K562 (cell line): ENCODE measurements around the gene WWOX. TPM values are rescaled to one million over a fixed set of nuclear protein-coding genes. Genes with fewer than 3 reads are reported as not detected.

Source experiments
- ATAC-seq: fragments of 200-7000 bp; cut with Tn5 transposase; 3 replicates; pipeline ENCODE4 v1.9.1; 2020; ENCODE audit warnings: moderate library complexity
- BruUV-seq: library from RNA; stranded (reverse); fragments of 400-500 nt; replicated peaks from 2 replicates; lab custom pipeline; 2021; lab: Mats Ljungman, UMichigan
- CTCF ChIA-PET: fragments of 300-600 bp; formaldehyde crosslinking; extraction: SDS; loops from one replicate; lab custom pipeline; 2021; ENCODE audit warnings: low intra/inter-chr PET ratio; lab: Yijun Ruan, JAX
- POLR2A ChIA-PET: fragments of 300-600, 350-650 bp; sonication (Branson Sonifier 250); formaldehyde crosslinking; extraction: SDS; loops from one replicate; lab custom pipeline; 2021; ENCODE audit warnings: antibody characterized with exemption, inconsistent platforms; lab: Yijun Ruan, JAX
- DNase-seq, 4 experiments: peaks; one replicate each; pipeline versions ENCODE4 v3.0.0 to v3.0.0-alpha.2; 2011 to 2018; ENCODE audit warnings: low spot score in 3 of 4, mixed read lengths in 3 of 4; ENCODE audit errors: extremely low read depth in 1 of 4
- FAIRE-seq: peaks from 2 replicates; lab custom pipeline; 2011; peaks lifted over from hg19 to GRCh38; lab: Jason Lieb, UNC
- H2AFZ ChIP-seq: 2 replicates; pipeline ENCODE4 v1.6.0; 2011; ENCODE audit warnings: low read depth, low read length, control low read depth, inconsistent platforms
- H3K27ac ChIP-seq: fragments of 200-600 bp; 3 replicates; pipeline ENCODE4 v1.8.0; 2011; ENCODE audit warnings: low read depth, mild to moderate bottlenecking, control low read depth, inconsistent platforms, low read length, moderate library complexity, mixed read lengths; ENCODE audit errors: extremely low read depth
- H3K27me3 ChIP-seq, 2 experiments: fragments of 300-600 bp in 1 of 2; 2 replicates in 1 of 2; 3 replicates in 1 of 2; pipeline versions ENCODE4 v1.6.0 to v1.8.0; 2011; ENCODE audit warnings: inconsistent platforms in 2 of 2, low read length in 2 of 2, mild to moderate bottlenecking in 1 of 2, mixed read lengths in 1 of 2, moderate library complexity in 1 of 2; ENCODE audit not compliant: control insufficient read depth in 2 of 2, insufficient read depth in 2 of 2
- H3K36me3 ChIP-seq: fragments of 300-600 bp; 3 replicates; pipeline ENCODE4 v1.8.0; 2011; ENCODE audit warnings: mild to moderate bottlenecking, low read length, inconsistent platforms; ENCODE audit not compliant: control insufficient read depth, insufficient read depth
- H3K4me1 ChIP-seq, 2 experiments: fragments of 200-600 bp in 1 of 2; replicated peaks in 1 of 2; 2 replicates in 1 of 2; 3 replicates in 1 of 2; pipeline versions ENCODE4 v1.5.1 to v1.8.0; 2011; ENCODE audit warnings: inconsistent platforms in 2 of 2, low read length in 2 of 2, mild to moderate bottlenecking in 1 of 2, mixed read lengths in 1 of 2, moderate library complexity in 1 of 2; ENCODE audit not compliant: control insufficient read depth in 2 of 2, insufficient read depth in 2 of 2
- H3K4me2 ChIP-seq: 2 replicates; pipeline ENCODE4 v1.6.1; 2011; ENCODE audit warnings: low read length, control low read depth, inconsistent platforms, mixed read lengths; ENCODE audit not compliant: insufficient read depth
- H3K4me3 ChIP-seq: fragments of 200-600 bp; sonication (generic), shearing (Covaris generic); 2 replicates; pipeline ENCODE4 v1.5.1; 2016; ENCODE audit warnings: control low read depth, inconsistent platforms
- H3K79me2 ChIP-seq: fragments of 200-600 bp; 3 replicates; pipeline ENCODE4 v1.8.0; 2011; ENCODE audit warnings: low read length, inconsistent platforms; ENCODE audit not compliant: control insufficient read depth, insufficient read depth
- H3K9ac ChIP-seq, 2 experiments: 2 replicates each; pipeline versions ENCODE4 v1.6.0 to v1.6.1; 2011; ENCODE audit warnings: low read depth in 2 of 2, low read length in 2 of 2, control low read depth in 1 of 2, inconsistent platforms in 1 of 2, mild to moderate bottlenecking in 1 of 2, mixed read lengths in 1 of 2; ENCODE audit not compliant: insufficient read depth in 1 of 2
- H3K9me1 ChIP-seq: one replicate; pipeline ENCODE4 v1.6.0; 2011; ENCODE audit warnings: inconsistent platforms, mild to moderate bottlenecking, low read length, moderate library complexity; ENCODE audit not compliant: control insufficient read depth, insufficient read depth
- H3K9me3 ChIP-seq: replicated peaks from 2 replicates; pipeline ENCODE4 v1.5.1; 2011; ENCODE audit warnings: low read depth, low read length, inconsistent platforms; ENCODE audit not compliant: control insufficient read depth, insufficient read depth
- H4K20me1 ChIP-seq: replicated peaks from 2 replicates; pipeline ENCODE4 v1.6.1; 2011; ENCODE audit warnings: low read length, inconsistent platforms, mixed read lengths; ENCODE audit not compliant: control insufficient read depth, insufficient read depth
- BDP1 ChIP-seq: IDR thresholded peaks from 3 replicates; pipeline ENCODE4 v1.6.1; 2011; ENCODE audit not compliant: insufficient read length, insufficient read depth
- CBX2 ChIP-seq: fragments of 200-600 bp; sonication (generic); IDR thresholded peaks from one replicate; pipeline ENCODE4 v1.6.1; 2012; ENCODE audit warnings: mild to moderate bottlenecking, low read length, inconsistent platforms; ENCODE audit not compliant: insufficient read depth, poor library complexity, severe bottlenecking
- CCNT2 ChIP-seq: IDR thresholded peaks from 2 replicates; pipeline ENCODE4 v1.6.1; 2011; ENCODE audit warnings: borderline replicate concordance, low read depth, mild to moderate bottlenecking, moderate library complexity, mixed read lengths, low read length; ENCODE audit not compliant: insufficient read length; ENCODE audit errors: extremely low read depth
- DMBX1 ChIP-seq: fragments of 250-450 bp; sonication (Bioruptor Pico); IDR thresholded peaks from 2 replicates; pipeline ENCODE4 v1.8.0; 2022; ENCODE audit warnings: inconsistent platforms, mild to moderate bottlenecking, moderate library complexity, borderline replicate concordance
- EP400 ChIP-seq: fragments of 450-650 bp; IDR thresholded peaks from 2 replicates; pipeline ENCODE4 v1.6.1; 2017; ENCODE audit warnings: antibody characterized with exemption, mild to moderate bottlenecking, moderate library complexity
- KDM2B ChIP-seq: fragments of 250-450 bp; sonication (Bioruptor Pico); IDR thresholded peaks from 2 replicates; pipeline ENCODE4 v1.8.0; 2021; ENCODE audit warnings: mild to moderate bottlenecking, moderate library complexity
- NONO ChIP-seq, 2 experiments: fragments of 200-400 bp in 1 of 2; fragments of 450-650 bp in 1 of 2; formaldehyde crosslinking in 1 of 2; IDR thresholded peaks; 2 replicates each; pipeline ENCODE4 v1.6.1; 2017; ENCODE audit warnings: low read depth in 2 of 2, mild to moderate bottlenecking in 2 of 2, moderate library complexity in 2 of 2, low read length in 1 of 2
- NR2F6 ChIP-seq: fragments of 450-650 bp; formaldehyde crosslinking; IDR thresholded peaks from 2 replicates; pipeline ENCODE4 v1.4.0; 2020; ENCODE audit warnings: mild to moderate bottlenecking
- POLR3A ChIP-seq: IDR thresholded peaks from 2 replicates; pipeline ENCODE4 v1.6.1; 2011; ENCODE audit warnings: borderline replicate concordance, mild to moderate bottlenecking, moderate library complexity; ENCODE audit not compliant: insufficient read length, insufficient read depth; ENCODE audit errors: extremely low read depth
- SOX6 ChIP-seq: fragments of 450-650 bp; IDR thresholded peaks from 2 replicates; pipeline ENCODE4 v1.6.1; 2014; ENCODE audit warnings: mild to moderate bottlenecking
- U2AF1 ChIP-seq: fragments of 200-400 bp; formaldehyde crosslinking; optimal IDR thresholded peaks from 2 replicates; pipeline ENCODE3; 2017; ENCODE audit warnings: mild to moderate bottlenecking, low read depth, low read length, moderate library complexity
- ZBED1 ChIP-seq: IDR thresholded peaks from 2 replicates; pipeline ENCODE4 v1.6.1; 2014
- ZSCAN32 ChIP-seq: fragments of 450-650 bp; formaldehyde crosslinking; IDR thresholded peaks from 2 replicates; pipeline ENCODE4 v1.4.0; 2020; ENCODE audit warnings: mild to moderate bottlenecking, moderate library complexity
- WGBS: fragments of 100-300 bp; shearing (Covaris generic); methylation state at CpG from one replicate; pipeline ENCODE4 v1.1.6; 2016; ENCODE audit warnings: low coverage, mixed read lengths; ENCODE audit not compliant: insufficient coverage; ENCODE audit errors: missing lambda C conversion rate; 5-methylcytosine and 5-hydroxymethylcytosine counted together
- in situ Hi-C: fragments of 300-500 bp; cut with MboI; formaldehyde crosslinking; loops from 4 replicates; pipeline ENCODE4 v1.15.0; 2018; ENCODE audit warnings: inconsistent platforms, mixed read lengths
- intact Hi-C: fragments of 100-400 bp; cut with micrococcal nuclease; formaldehyde crosslinking; loops from 2 replicates; pipeline ENCODE4 v1.14.2; 2022
- polyA plus RNA-seq, 8 experiments: library from polyadenylated mRNA; depleted of rRNA in 4 of 8; stranded (reverse) in 5 of 8; unstranded in 3 of 8; fragments of >200 nt; fragmentation: Nextera tagmentation in 2 of 8; fragmentation: Illumina TruSeq in 1 of 8; extraction: Ambion mirVana in 2 of 8; extraction: Trizol in 1 of 8; gene quantifications; 2 replicates each; pipeline versions ENCODE4 v1.2.1 to v1.2.3, GENCODE V29; 2011 to 2014; ENCODE audit warnings: inconsistent platforms in 1 of 8, missing spikeins in 1 of 8
- total RNA-seq, 7 experiments: library from RNA; depleted of rRNA in 6 of 7; stranded (reverse); fragments of >200 nt in 6 of 7; fragmentation: Illumina TruSeq in 2 of 7; extraction: Trizol in 2 of 7; gene quantifications; 2 replicates each; pipeline versions ENCODE4 v1.2.1 to v1.2.3, GENCODE V29; 2011 to 2021; ENCODE audit warnings: low replicate concordance in 1 of 7
- TF ChIP-seq, protein P1 (sequence below): fragments of 250-450 bp; sonication (Bioruptor Pico); IDR thresholded peaks from 2 replicates; pipeline ENCODE4 v1.8.0; 2022; ENCODE audit warnings: moderate library complexity, mild to moderate bottlenecking, inconsistent platforms
- TF ChIP-seq, protein P2 (sequence below): IDR thresholded peaks from 2 replicates; pipeline ENCODE4 v1.6.1; 2011; ENCODE audit warnings: borderline replicate concordance, low read depth, mild to moderate bottlenecking, moderate library complexity, low read length; ENCODE audit not compliant: insufficient read depth, poor library complexity, severe bottlenecking

Gene WWOX
- total and polyA plus RNA-seq, 9 of the 15 experiments (the other 6 are each of a cell fraction or from before 2014, with no cell fraction given): 1.6 to 22.7 (median 8.1) TPM

DNA sequence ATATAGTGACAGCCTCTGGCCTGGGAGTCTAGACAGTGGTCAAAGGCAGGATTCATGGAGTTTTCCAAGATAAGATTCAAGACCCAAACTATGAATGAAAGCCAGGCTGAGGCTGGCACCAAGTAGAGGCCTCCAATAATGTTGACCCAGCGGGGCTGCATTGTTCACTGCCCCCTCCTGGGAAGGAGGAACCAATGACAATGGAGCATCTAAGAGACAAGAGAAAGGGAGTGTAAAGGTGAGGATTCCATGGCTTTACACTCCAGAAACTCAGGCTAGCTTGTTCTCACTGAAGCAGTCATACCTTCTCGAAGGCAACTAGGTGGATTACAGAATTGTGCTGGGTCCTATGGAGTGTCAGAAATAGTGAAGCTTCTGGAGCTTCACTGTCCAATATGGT, 380.3 kb downstream of the WWOX start:
- WGBS: 0% methylated on average over 2 of the region's 2 CpGs

More for the DNA sequence above, 380.3 kb downstream of the WWOX start:
- Histone ChIP-seq H3K27ac (no peak overlapping the region), H3K4me3 (no peak overlapping the region), H3K27me3 (peaks cover 2 to 6% of the 10 kb centered on the region in 2 experiments; a peak in 3 of 5 replicates), H2AFZ (no peak overlapping the region), H3K4me2 (no peak overlapping the region), H3K9ac (no peak overlapping the region), H3K9me1 (no peaks in the 10 kb centered on the region), H3K9me3 (no peaks in the 10 kb centered on the region), H3K79me2 (no peaks in the 10 kb centered on the region), H3K36me3 (no peaks in the 10 kb centered on the region), H3K4me1 (no peaks in the 10 kb centered on the region), H4K20me1 (no peaks in the 10 kb centered on the region)
- intact Hi-C loops (no loop called here), in situ Hi-C loops (no loop called here)
- no peak for DNase-seq
- CTCF ChIA-PET: no interaction called here
- TF ChIP-seq ZBED1 (no peak), ZSCAN32 (CRISPR knock-in tag) (no peak), KDM2B (CRISPR knock-in tag) (no peak), NR2F6 (CRISPR knock-in tag) (no peak), CBX2 (no peak), POLR3A (no peak), DMBX1 (CRISPR knock-in tag) (no peak), BDP1 (no peak), U2AF1 (no peak), EP400 (no peak), NONO (IDR thresholded peaks at IDR 0.05; ENCODE audit: low read depth in 2 of 2, low read length in 1 of 2) (no peak), SOX6 (no peak), CCNT2 (no peak)
- TF ChIP-seq, protein P1, sequence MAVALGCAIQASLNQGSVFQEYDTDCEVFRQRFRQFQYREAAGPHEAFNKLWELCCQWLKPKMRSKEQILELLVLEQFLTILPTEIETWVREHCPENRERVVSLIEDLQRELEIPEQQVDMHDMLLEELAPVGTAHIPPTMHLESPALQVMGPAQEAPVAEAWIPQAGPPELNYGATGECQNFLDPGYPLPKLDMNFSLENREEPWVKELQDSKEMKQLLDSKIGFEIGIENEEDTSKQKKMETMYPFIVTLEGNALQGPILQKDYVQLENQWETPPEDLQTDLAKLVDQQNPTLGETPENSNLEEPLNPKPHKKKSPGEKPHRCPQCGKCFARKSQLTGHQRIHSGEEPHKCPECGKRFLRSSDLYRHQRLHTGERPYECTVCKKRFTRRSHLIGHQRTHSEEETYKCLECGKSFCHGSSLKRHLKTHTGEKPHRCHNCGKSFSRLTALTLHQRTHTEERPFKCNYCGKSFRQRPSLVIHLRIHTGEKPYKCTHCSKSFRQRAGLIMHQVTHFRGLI (CRISPR knock-in tag): no peak
- TF ChIP-seq, protein P2, sequence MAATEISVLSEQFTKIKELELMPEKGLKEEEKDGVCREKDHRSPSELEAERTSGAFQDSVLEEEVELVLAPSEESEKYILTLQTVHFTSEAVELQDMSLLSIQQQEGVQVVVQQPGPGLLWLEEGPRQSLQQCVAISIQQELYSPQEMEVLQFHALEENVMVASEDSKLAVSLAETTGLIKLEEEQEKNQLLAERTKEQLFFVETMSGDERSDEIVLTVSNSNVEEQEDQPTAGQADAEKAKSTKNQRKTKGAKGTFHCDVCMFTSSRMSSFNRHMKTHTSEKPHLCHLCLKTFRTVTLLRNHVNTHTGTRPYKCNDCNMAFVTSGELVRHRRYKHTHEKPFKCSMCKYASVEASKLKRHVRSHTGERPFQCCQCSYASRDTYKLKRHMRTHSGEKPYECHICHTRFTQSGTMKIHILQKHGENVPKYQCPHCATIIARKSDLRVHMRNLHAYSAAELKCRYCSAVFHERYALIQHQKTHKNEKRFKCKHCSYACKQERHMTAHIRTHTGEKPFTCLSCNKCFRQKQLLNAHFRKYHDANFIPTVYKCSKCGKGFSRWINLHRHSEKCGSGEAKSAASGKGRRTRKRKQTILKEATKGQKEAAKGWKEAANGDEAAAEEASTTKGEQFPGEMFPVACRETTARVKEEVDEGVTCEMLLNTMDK: no peak
- no peak for ATAC-seq
- POLR2A ChIA-PET: no interaction called here
- no peak for FAIRE-seq
- BruUV-seq: no TSS peak
